ENCODE data around the gene MGLL.
A peak's percentile ranks its signal among the peaks of the same experiment; 100 is the strongest.

The MGLL gene

DNA sequence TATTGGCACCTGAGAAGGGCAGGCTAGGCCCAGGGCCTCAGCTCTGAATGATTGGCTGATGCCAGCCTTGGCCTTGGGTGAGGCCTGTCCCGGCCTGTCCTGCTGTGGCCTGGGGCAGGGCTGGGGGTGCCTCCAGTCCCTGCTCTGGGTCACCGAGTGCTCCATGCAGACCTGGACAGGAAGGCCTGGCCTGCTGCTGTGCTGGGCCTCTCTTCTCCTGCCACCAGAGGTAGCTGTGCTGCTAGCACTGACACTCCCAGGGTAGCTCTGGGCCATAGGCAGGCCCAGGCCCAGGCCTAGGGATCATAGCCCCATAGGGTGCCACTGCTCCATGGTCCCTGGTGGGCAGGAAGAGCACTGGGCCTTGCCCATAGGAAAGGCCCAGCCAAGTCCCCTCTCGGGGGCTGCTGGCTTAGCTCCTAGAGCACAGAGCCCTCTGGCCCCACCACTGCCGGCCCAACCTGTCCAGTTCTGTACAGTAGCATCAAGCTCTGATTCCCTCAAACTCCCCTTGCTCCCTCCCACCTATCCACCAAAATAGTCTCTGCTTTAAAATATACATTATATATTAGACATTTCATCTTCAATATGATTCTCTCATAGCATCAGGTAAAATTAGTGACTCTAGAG, 131.4 kb downstream of the MGLL start:
- TF ChIP-seq, protein P1, sequence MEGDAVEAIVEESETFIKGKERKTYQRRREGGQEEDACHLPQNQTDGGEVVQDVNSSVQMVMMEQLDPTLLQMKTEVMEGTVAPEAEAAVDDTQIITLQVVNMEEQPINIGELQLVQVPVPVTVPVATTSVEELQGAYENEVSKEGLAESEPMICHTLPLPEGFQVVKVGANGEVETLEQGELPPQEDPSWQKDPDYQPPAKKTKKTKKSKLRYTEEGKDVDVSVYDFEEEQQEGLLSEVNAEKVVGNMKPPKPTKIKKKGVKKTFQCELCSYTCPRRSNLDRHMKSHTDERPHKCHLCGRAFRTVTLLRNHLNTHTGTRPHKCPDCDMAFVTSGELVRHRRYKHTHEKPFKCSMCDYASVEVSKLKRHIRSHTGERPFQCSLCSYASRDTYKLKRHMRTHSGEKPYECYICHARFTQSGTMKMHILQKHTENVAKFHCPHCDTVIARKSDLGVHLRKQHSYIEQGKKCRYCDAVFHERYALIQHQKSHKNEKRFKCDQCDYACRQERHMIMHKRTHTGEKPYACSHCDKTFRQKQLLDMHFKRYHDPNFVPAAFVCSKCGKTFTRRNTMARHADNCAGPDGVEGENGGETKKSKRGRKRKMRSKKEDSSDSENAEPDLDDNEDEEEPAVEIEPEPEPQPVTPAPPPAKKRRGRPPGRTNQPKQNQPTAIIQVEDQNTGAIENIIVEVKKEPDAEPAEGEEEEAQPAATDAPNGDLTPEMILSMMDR (IDR thresholded peaks at IDR 0.05; ENCODE audit: low read depth, low read length), result peak; percentile 40
- TF ChIP-seq EZH2phosphoT487 (IDR thresholded peaks at IDR 0.05; ENCODE audit: low read depth), result no peak
- Histone ChIP-seq H3K4me1 (ENCODE audit: low read length) (no peaks in the 10 kb centered on the region; the same call in 1 of the 2 replicates), H3K4me3 (ENCODE audit: low read length) (no peak overlapping the region), H3K79me2 (ENCODE audit: low read length) (no peaks in the 10 kb centered on the region), H3K9ac (ENCODE audit: low read length) (no peak overlapping the region), H3K36me3 (replicated peaks; ENCODE audit: low read depth, low read length) (peaks cover 46% of the 10 kb centered on the region), H3K27me3 (ENCODE audit: low read depth, low read length) (no peaks in the 10 kb centered on the region), H3K9me3 (ENCODE audit: insufficient read depth, low read length) (no peaks in the 10 kb centered on the region), H3K4me2 (ENCODE audit: low read length) (no peak overlapping the region), H3K27ac (ENCODE audit: low read length) (no peak overlapping the region), H4K20me1 (ENCODE audit: insufficient read depth, low read length) (no peaks in the 10 kb centered on the region), H2AFZ (ENCODE audit: low read depth, low read length) (no peak overlapping the region)

DNA sequence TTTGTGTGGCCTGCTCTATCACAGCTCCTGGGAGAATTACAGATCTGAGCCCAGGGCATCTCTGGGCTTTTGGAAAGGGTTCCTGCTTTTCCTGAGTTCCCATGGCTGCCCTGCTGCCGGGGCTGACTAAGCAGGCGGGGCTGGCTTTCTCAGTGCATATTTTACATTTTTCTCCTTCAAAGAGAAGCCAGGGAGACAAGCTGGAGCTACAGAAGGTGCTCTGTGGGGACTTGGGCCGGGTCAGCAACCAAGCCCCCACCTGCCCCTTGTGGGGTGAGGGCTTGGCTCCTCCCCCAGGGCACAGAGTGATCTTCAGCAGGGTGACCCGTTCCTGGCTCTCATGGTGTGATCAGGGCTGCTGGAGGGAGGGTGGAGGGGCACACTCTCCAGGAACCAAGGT, 132.2 kb downstream of the MGLL start:
- Histone ChIP-seq H3K4me2 (ENCODE audit: low read length) (no peak overlapping the region), H3K9me3 (ENCODE audit: insufficient read depth, low read length) (no peaks in the 10 kb centered on the region), H3K4me1 (ENCODE audit: low read length) (no peaks in the 10 kb centered on the region), H4K20me1 (ENCODE audit: insufficient read depth, low read length) (no peaks in the 10 kb centered on the region), H3K4me3 (ENCODE audit: low read length) (no peak overlapping the region), H3K27me3 (ENCODE audit: low read depth, low read length) (no peaks in the 10 kb centered on the region), H2AFZ (ENCODE audit: low read depth, low read length) (no peak overlapping the region), H3K27ac (ENCODE audit: low read length) (no peak overlapping the region), H3K79me2 (ENCODE audit: low read length) (no peaks in the 10 kb centered on the region), H3K36me3 (replicated peaks; ENCODE audit: low read depth, low read length) (peaks cover 46% of the 10 kb centered on the region), H3K9ac (ENCODE audit: low read length) (no peak overlapping the region)
- no peak for TF ChIP-seq EZH2phosphoT487 (IDR thresholded peaks at IDR 0.05; ENCODE audit: low read depth)
- TF ChIP-seq, protein P1 (IDR thresholded peaks at IDR 0.05; ENCODE audit: low read depth, low read length), result no peak

DNA sequence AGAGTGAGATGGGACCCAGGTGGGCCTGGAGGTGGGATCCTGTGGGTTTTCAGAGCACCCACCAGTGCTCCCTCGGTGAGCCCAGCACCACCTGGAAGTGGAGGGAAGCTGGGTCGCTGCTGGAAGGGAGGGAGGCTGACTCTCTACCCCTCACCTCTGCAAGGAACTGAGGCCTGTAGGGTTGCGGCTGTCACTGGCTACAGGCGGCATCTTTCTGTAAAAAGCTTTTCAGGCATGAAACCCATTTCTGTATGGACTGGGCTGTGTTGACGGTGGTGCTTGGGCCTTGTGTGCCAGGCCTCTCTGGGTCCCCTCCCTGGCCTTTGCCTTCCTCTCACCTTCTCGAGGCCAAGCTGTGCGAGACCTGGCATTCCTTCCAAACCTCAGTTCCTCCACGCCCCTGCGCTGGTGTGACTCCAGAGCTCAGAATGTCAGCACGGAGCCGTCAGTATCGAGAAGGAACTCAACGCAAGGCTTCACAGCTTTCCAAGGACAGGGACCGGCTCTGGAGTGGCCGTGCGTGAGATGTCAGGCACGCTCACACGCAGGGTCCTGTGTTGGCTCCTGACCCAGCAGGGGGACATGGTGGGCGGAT, 133.0 kb downstream of the MGLL start:
- H3K9me3 ChIP-seq (ENCODE audit: insufficient read depth, low read length), result no peaks in the 10 kb centered on the region
- no peaks in the 10 kb centered on the region for H3K27me3 ChIP-seq (ENCODE audit: low read depth, low read length)
- no peak overlapping the region for H2AFZ ChIP-seq (ENCODE audit: low read depth, low read length)
- no peaks in the 10 kb centered on the region for H3K4me1 ChIP-seq (ENCODE audit: low read length)
- H4K20me1 ChIP-seq (ENCODE audit: insufficient read depth, low read length), result no peaks in the 10 kb centered on the region
- TF ChIP-seq, protein P1 (IDR thresholded peaks at IDR 0.05; ENCODE audit: low read depth, low read length), result no peak
- TF ChIP-seq EZH2phosphoT487 (IDR thresholded peaks at IDR 0.05; ENCODE audit: low read depth), result no peak
- H3K4me3 ChIP-seq (ENCODE audit: low read length), result no peak overlapping the region
- H3K36me3 ChIP-seq (replicated peaks; ENCODE audit: low read depth, low read length), result peaks cover 41% of the 10 kb centered on the region
- H3K79me2 ChIP-seq (ENCODE audit: low read length), result no peaks in the 10 kb centered on the region
- H3K9ac ChIP-seq (ENCODE audit: low read length), result no peak overlapping the region
- no peak overlapping the region for H3K4me2 ChIP-seq (ENCODE audit: low read length)
- no peak overlapping the region for H3K27ac ChIP-seq (ENCODE audit: low read length)

DNA sequence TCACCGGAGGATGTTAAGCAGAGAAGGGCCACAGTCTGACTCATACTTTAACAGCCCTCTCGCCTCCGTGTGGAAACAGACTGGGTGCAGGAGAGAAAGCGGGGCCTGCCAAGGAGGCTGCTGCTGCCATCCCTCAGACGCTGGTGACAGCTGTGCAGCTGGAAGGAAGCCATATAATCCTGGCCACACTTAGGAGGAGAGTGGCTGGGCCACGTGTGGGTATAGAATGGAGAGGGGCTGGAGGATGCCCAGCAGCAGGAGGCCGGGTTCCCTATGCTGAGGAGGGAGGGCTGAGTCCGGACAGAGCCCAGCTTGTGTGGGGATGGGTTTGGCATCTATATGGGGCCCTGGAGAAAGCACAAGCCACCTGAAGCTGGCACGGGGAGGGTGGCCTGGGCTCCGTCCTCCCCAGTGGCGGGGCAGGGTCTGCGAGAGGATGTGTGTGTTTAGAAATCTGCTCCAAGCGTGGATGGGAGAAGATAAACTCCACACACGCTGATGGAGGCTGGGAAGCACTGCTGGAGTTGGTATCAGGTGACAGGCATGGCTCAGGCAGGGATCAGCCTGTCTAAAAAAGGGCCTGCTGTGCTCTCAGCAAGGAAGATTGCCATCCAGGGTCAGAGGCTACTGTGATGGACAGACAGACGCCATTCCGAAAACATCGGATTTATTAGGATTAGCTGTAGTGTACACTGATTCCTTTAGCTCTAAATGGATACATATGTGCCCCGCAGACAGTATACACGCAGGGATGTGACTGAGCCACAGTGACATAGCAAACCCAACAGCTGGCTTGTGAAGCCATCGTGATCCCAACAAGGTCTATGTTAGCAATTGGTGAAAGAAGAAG, 133.7 kb downstream of the MGLL start:
- no peak overlapping the region for H3K27ac ChIP-seq (ENCODE audit: low read length)

More for the DNA sequence above, 133.7 kb downstream of the MGLL start:
- H3K27me3 ChIP-seq (ENCODE audit: low read depth, low read length), result no peaks in the 10 kb centered on the region
- TF ChIP-seq, protein P1 (IDR thresholded peaks at IDR 0.05; ENCODE audit: low read depth, low read length), result no peak
- no peak for TF ChIP-seq EZH2phosphoT487 (IDR thresholded peaks at IDR 0.05; ENCODE audit: low read depth)
- no peak overlapping the region for H2AFZ ChIP-seq (ENCODE audit: low read depth, low read length)
- H3K79me2 ChIP-seq (ENCODE audit: low read length), result no peaks in the 10 kb centered on the region
- H3K4me3 ChIP-seq (ENCODE audit: low read length), result no peak overlapping the region
- no peak overlapping the region for H3K4me2 ChIP-seq (ENCODE audit: low read length)
- H3K4me1 ChIP-seq (ENCODE audit: low read length), result no peaks in the 10 kb centered on the region
- H3K36me3 ChIP-seq (replicated peaks; ENCODE audit: low read depth, low read length), result peaks cover 39% of the 10 kb centered on the region
- no peak overlapping the region for H3K9ac ChIP-seq (ENCODE audit: low read length)
- H3K9me3 ChIP-seq (ENCODE audit: insufficient read depth, low read length), result no peaks in the 10 kb centered on the region
- no peaks in the 10 kb centered on the region for H4K20me1 ChIP-seq (ENCODE audit: insufficient read depth, low read length)

Measured in OCI-LY3 (cell line).